ENCODE results near the gene PRR3. TPM values are rescaled to one million over a fixed set of nuclear protein-coding genes. Genes with fewer than 3 reads are reported as not detected.

The PRR3 gene
- total RNA-seq, 4 donors from 2014 or later: 5.0 to 10.4 (median 7.5) TPM

DNA sequence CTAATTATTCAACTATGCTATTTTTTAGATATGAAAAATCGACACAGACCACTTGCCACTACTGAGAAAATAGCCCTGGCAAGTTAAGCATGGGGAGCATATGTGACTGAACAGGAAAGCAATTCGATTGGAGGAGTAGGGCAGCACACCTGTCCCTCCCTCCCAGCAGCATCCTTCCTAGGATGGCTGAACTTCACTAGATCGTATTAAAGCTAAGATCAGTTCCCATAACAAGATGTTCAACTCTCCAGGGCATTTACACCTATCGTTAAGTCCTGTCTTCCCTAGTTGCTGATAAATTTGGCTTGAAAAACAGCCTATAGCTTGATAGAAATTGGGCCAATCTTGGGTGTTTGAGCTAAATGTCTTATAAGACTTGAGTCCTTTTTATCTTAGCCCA lies 53.0 kb downstream of the PRR3 start:
- no peak for ATAC-seq (ENCODE audit: low FRiP score)
- TF ChIP-seq, protein P1, sequence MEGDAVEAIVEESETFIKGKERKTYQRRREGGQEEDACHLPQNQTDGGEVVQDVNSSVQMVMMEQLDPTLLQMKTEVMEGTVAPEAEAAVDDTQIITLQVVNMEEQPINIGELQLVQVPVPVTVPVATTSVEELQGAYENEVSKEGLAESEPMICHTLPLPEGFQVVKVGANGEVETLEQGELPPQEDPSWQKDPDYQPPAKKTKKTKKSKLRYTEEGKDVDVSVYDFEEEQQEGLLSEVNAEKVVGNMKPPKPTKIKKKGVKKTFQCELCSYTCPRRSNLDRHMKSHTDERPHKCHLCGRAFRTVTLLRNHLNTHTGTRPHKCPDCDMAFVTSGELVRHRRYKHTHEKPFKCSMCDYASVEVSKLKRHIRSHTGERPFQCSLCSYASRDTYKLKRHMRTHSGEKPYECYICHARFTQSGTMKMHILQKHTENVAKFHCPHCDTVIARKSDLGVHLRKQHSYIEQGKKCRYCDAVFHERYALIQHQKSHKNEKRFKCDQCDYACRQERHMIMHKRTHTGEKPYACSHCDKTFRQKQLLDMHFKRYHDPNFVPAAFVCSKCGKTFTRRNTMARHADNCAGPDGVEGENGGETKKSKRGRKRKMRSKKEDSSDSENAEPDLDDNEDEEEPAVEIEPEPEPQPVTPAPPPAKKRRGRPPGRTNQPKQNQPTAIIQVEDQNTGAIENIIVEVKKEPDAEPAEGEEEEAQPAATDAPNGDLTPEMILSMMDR (IDR thresholded peaks at IDR 0.05): no peak
- DNase-seq (ENCODE audit: low spot score): no peak

DNA sequence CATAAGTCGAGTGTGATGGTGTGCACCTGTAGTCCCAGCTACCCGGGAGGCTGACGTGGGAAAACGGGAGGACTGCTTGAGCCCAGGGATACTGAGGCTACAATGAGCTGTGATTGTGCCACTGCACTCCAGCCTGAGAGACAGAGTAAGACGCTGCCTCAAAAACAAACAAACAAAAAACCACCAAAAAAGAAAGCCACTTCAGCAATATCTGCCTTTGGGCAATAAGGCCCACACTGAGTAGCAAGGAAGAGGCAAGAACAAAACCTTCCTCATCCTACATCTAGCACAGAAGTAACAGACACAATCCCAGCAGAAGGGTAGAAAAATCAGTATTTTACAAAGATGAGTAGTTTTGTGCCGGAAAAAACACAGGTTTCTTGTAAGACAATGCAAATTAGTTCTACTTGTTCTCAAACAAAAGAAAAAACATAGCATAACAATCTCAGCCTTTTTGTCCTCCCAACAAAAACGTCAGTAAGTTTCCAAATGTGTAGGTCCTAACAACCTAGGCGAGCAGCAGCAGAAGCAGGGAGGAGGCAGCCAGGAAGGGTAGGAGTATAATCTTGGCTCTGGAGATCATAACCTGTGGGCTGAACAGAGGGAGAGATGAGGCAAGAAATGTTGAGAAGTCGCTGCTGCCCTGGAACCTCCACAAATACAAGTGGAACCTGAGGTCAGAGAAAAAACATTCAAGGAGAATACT lies 54.2 kb downstream of the PRR3 start:
- TF ChIP-seq, protein P1 (IDR thresholded peaks at IDR 0.05): no peak
- no peak for ATAC-seq (ENCODE audit: low FRiP score)
- no peak for DNase-seq (ENCODE audit: low spot score)

DNA sequence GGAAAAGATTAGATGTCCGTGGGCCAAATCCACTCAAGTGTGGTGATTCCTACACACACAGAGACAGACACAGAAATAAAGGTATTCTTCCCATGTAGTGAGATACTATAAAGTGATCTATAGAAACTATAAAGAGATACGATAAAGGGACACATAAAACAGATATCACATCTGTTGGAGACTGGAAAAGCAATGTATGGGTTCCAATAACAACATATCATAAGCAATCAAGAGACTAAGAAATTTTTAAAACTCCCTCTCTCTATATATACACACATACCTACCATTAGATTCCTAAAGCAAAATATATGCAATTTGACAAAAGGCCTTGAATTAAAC lies 54.7 kb downstream of the PRR3 start:
- no peak for ATAC-seq (ENCODE audit: low FRiP score)
- DNase-seq (ENCODE audit: low spot score): no peak
- TF ChIP-seq, protein P1 (IDR thresholded peaks at IDR 0.05): no peak

DNA sequence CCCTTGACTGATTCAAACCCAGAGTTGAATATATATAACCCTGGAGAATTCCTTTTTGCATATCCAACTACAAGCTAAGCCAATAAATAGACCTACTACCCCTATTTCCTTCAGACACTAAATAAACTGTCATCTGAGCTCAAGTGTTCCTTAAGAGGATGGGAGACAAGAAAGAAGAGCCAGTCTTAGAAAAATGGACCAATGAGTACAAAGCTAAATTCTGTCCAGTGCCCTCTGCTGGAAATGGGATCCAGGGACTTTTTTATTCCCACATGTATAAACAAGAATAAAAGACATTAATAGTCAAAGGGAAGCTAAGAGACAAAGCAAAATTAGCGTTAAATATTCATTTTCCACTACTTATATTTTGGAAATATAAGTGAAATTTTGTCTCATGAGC lies 55.1 kb downstream of the PRR3 start:
- ATAC-seq (ENCODE audit: low FRiP score): no peak
- TF ChIP-seq, protein P1 (IDR thresholded peaks at IDR 0.05): no peak
- no peak for DNase-seq (ENCODE audit: low spot score)

DNA sequence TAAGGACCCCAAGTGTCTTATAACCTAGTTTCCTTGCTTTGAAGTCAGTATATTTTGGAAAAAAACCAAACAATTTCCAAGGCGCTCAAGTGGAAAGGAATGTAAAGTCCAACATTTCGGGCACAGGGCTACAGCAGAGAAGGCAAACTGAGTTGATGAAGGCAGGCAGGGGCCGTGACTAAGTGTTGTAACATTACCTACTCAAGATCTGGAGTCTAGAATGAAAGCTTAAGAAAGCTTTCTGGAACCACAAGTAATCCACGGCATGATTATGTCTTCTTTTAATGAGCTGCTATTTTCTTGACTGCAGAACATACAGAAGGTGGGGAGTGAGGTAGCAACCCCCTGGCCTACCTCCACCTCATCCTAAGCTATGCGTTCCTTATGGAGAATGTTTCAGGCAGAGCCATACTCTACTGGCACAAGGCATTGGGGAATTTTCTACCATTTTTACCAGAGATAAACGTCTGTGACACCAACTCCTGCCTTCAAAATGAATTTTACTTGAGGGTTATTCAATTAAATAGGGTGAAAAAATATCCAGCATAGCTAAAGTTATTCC lies 55.7 kb downstream of the PRR3 start:
- TF ChIP-seq, protein P1 (IDR thresholded peaks at IDR 0.05): no peak
- DNase-seq (ENCODE audit: low spot score) (no peak), ATAC-seq (ENCODE audit: low FRiP score) (no peak)

Small RNAs within 50 kb of the gene (small RNA-seq; reads per million reads assigned to genes)
- gene MIR877: 4.5 reads per million, percentile 74 among the genes with 10 or more reads in this experiment

Other genes starting within 250 kb of the PRR3 start
- gene TRIM39, start 230.4 kb upstream of the PRR3 start, total RNA-seq: 10 to 100 TPM; 10.4 to 17.2 (median 15.2) TPM
- 10 to 100 TPM; 36.6 to 53.8 (median 48.1) TPM for gene RPP21, start 212.1 kb upstream of the PRR3 start, total RNA-seq
- gene HLA-E, start 67.8 kb upstream of the PRR3 start, total RNA-seq: 1,000 to 10,000 TPM in 1 of 4 donors, 100 to 1,000 TPM in 3; 562 to 1,653 (median 781) TPM
- 10 to 100 TPM; 40.1 to 50.6 (median 43.7) TPM for gene GNL1, start 806 bp upstream of the PRR3 start, total RNA-seq
- gene ABCF1, start 14.1 kb downstream of the PRR3 start, total RNA-seq: 10 to 100 TPM; 34.4 to 86.0 (median 51.1) TPM
- gene PPP1R10, start 59.9 kb downstream of the PRR3 start, total RNA-seq: 10 to 100 TPM; 26.3 to 89.4 (median 42.0) TPM
- 10 to 100 TPM; 35.7 to 67.4 (median 43.0) TPM for gene MRPS18B, start 60.5 kb downstream of the PRR3 start, total RNA-seq
- 1 to 10 TPM; 3.2 to 7.1 (median 5.8) TPM for gene ATAT1, start 69.6 kb downstream of the PRR3 start, total RNA-seq
- gene C6orf136, start 89.8 kb downstream of the PRR3 start, total RNA-seq: 10 to 100 TPM in 1 of 4 donors, 1 to 10 TPM in 3; 4.7 to 11.2 (median 7.3) TPM
- gene DHX16, start 115.7 kb downstream of the PRR3 start, total RNA-seq: 10 to 100 TPM; 19.5 to 28.1 (median 24.3) TPM
- gene PPP1R18, start 129.3 kb downstream of the PRR3 start, total RNA-seq: 10 to 100 TPM; 25.5 to 55.7 (median 43.4) TPM
- 1 to 10 TPM; 2.9 to 5.8 (median 3.7) TPM for gene NRM, start 133.7 kb downstream of the PRR3 start, total RNA-seq
- 10 to 100 TPM in 1 of 4 donors, 1 to 10 TPM in 3; 6.2 to 15.0 (median 7.2) TPM for gene MDC1, start 160.0 kb downstream of the PRR3 start, total RNA-seq
- gene TUBB, start 163.1 kb downstream of the PRR3 start, total RNA-seq: 100 to 1,000 TPM; 229 to 281 (median 256) TPM
- gene FLOT1, start 185.4 kb downstream of the PRR3 start, total RNA-seq: 100 to 1,000 TPM in 3 of 4 donors, 10 to 100 TPM in 1; 90.2 to 156 (median 142) TPM
- gene IER3, start 187.3 kb downstream of the PRR3 start, total RNA-seq: 100 to 1,000 TPM in 1 of 4 donors, 10 to 100 TPM in 2, 1 to 10 TPM in 1; 6.8 to 224 (median 43.4) TPM

All from omental fat pad (tissue), 4 donors.